CD4-positive, alpha-beta T cell (primary cell): ENCODE data around the gene EGFR. TPM values are rescaled to one million over a fixed set of nuclear protein-coding genes. Genes with fewer than 3 reads are reported as not detected.

ENCODE experiments used
- ATAC-seq: fragments of 200-7000 bp; cut with Tn5 transposase; one replicate; pipeline ENCODE4 v1.10.0; 2022; ENCODE audit warnings: mild to moderate bottlenecking; ENCODE audit not compliant: poor library complexity
- CTCF ChIA-PET: fragments of 350-600 bp; sonication (Branson Sonifier 250); formaldehyde crosslinking; loops from one replicate; lab custom pipeline; 2021; ENCODE audit warnings: antibody characterized with exemption, inconsistent platforms; lab: Charles Lee
- POLR2A ChIA-PET: fragments of 350-600 bp; sonication (Branson Sonifier 250); formaldehyde crosslinking; loops from one replicate; lab custom pipeline; 2021; ENCODE audit warnings: antibody characterized with exemption, inconsistent platforms; lab: Charles Lee
- DNase-seq, 14 experiments: peaks; one replicate each; pipeline ENCODE4 v3.0.0-alpha.2; 2013 to 2020; ENCODE audit warnings: mixed read lengths in 2 of 14
- H3K27ac ChIP-seq, 2 donors: one replicate each; pipeline versions ENCODE4 v1.5.1 to v1.7.0; 2013; ENCODE audit warnings: low read length in 2 of 2, low read depth in 1 of 2, mild to moderate bottlenecking in 1 of 2
- H3K27me3 ChIP-seq, 2 experiments: 1 replicate in 1 of 2; 2 replicates in 1 of 2; pipeline versions ENCODE4 v1.6.1 to v1.7.0; 2013; ENCODE audit warnings: low read length in 2 of 2, control low read depth in 1 of 2, mild to moderate bottlenecking in 1 of 2, moderate library complexity in 1 of 2; ENCODE audit not compliant: insufficient read depth in 2 of 2, control insufficient read depth in 1 of 2
- H3K36me3 ChIP-seq: one replicate; pipeline ENCODE4 v1.6.1; 2013; ENCODE audit warnings: low read length, control low read depth; ENCODE audit not compliant: insufficient read depth
- H3K4me1 ChIP-seq: one replicate; pipeline ENCODE4 v1.6.1; 2013; ENCODE audit warnings: low read length, control low read depth; ENCODE audit not compliant: insufficient read depth
- H3K4me3 ChIP-seq: one replicate; pipeline ENCODE4 v1.5.1; 2013; ENCODE audit warnings: mild to moderate bottlenecking, low read length, moderate library complexity
- H3K9me3 ChIP-seq, 2 experiments: 1 replicate in 1 of 2; 2 replicates in 1 of 2; pipeline versions ENCODE4 v1.6.1 to v1.7.0; 2013; ENCODE audit warnings: low read length in 2 of 2, mild to moderate bottlenecking in 2 of 2, control low read depth in 1 of 2, moderate library complexity in 1 of 2; ENCODE audit not compliant: control insufficient read depth in 1 of 2, insufficient read depth in 1 of 2
- H3K27ac Mint-ChIP-seq: one replicate; pipeline ENCODE4 v1.8.0; 2020; ENCODE audit warnings: mixed read lengths
- H3K27me3 Mint-ChIP-seq: one replicate; pipeline ENCODE4 v1.8.0; 2021; ENCODE audit warnings: mixed read lengths
- H3K36me3 Mint-ChIP-seq: one replicate; pipeline ENCODE4 v1.8.0; 2021; ENCODE audit warnings: low read depth, mixed read lengths
- H3K4me1 Mint-ChIP-seq: one replicate; pipeline ENCODE4 v1.8.0; 2021; ENCODE audit warnings: low read depth, mixed read lengths
- H3K4me3 Mint-ChIP-seq: one replicate; pipeline ENCODE4 v1.8.0; 2020; ENCODE audit warnings: mild to moderate bottlenecking, mixed read lengths
- H3K9me3 Mint-ChIP-seq: one replicate; pipeline ENCODE4 v1.8.0; 2020; ENCODE audit warnings: mixed read lengths
- CTCF ChIP-seq: fragments of 200-600 bp; IDR thresholded peaks from one replicate; pipeline ENCODE4 v1.8.0; 2022; ENCODE audit warnings: antibody characterized with exemption, mild to moderate bottlenecking
- intact Hi-C, 2 experiments: fragments of 100-400 bp; cut with DNase I in 1 of 2; cut with micrococcal nuclease in 1 of 2; formaldehyde crosslinking; loops; one replicate each; pipeline versions ENCODE4 v1.15.1 to v1.9.0; 2023 to 2025; cut with DNase I, micrococcal nuclease
- total RNA-seq, 174 experiments: library from RNA in 2 of 174; stranded (reverse) in 2 of 174; gene quantifications; one replicate each; pipeline ENCODE4 v1.2.3 and lab custom pipeline; 2021 to 2026

EGFR gene
- total RNA-seq, 2 experiments from 2014 or later: not detected

GRCh38 chr7:55092975-55093373, 74.2 kb downstream of the EGFR start:
- ChIA-PET POLR2A (no interaction called here), CTCF (no interaction called here)
- Mint-ChIP-seq H3K27me3 (peaks cover 10% of the 10 kb centered on the region), H3K4me3 (no peak overlapping the region), H3K36me3 (no peaks in the 10 kb centered on the region), H3K9me3 (no peaks in the 10 kb centered on the region), H3K27ac (no peak overlapping the region), H3K4me1 (no peaks in the 10 kb centered on the region)
- no peak overlapping the region for H3K4me3 ChIP-seq
- no peak overlapping the region for H3K27ac ChIP-seq
- no peaks in the 10 kb centered on the region for H3K4me1 ChIP-seq
- no peaks in the 10 kb centered on the region for H3K9me3 ChIP-seq
- no peaks in the 10 kb centered on the region for H3K36me3 ChIP-seq
- no peak for TF ChIP-seq CTCF
- DNase-seq: no peak
- H3K27me3 ChIP-seq: peaks cover 3 to 4% of the 10 kb centered on the region in 2 experiments
- ATAC-seq: no peak
- intact Hi-C loops: no loop called here

- Mint-ChIP-seq H3K4me1 (no peaks in the 10 kb centered on the region), H3K4me3 (no peak overlapping the region), H3K27me3 (peaks cover 10% of the 10 kb centered on the region), H3K36me3 (no peaks in the 10 kb centered on the region), H3K27ac (no peak overlapping the region), H3K9me3 (no peaks in the 10 kb centered on the region)
- no peak for DNase-seq
- no peak overlapping the region for H3K27ac ChIP-seq
- no peaks in the 10 kb centered on the region for H3K36me3 ChIP-seq
- CTCF ChIA-PET: no interaction called here
- no peak for TF ChIP-seq CTCF
- peaks cover 3 to 4% of the 10 kb centered on the region in 2 experiments for H3K27me3 ChIP-seq
- no peak for ATAC-seq
- H3K4me1 ChIP-seq: no peaks in the 10 kb centered on the region
- POLR2A ChIA-PET: no interaction called here
- H3K9me3 ChIP-seq: no peaks in the 10 kb centered on the region
- no peak overlapping the region for H3K4me3 ChIP-seq
- intact Hi-C loops: no loop called here
Measured at GRCh38 chr7:55093674-55094073, 74.9 kb downstream of the EGFR start.

- no peaks in the 10 kb centered on the region for H3K4me1 ChIP-seq
- H3K9me3 ChIP-seq: no peaks in the 10 kb centered on the region
- DNase-seq (no peak), ATAC-seq (no peak)
- CTCF ChIA-PET: no interaction called here
- Mint-ChIP-seq H3K9me3 (no peaks in the 10 kb centered on the region), H3K4me3 (no peak overlapping the region), H3K4me1 (no peaks in the 10 kb centered on the region), H3K36me3 (no peaks in the 10 kb centered on the region), H3K27ac (no peak overlapping the region), H3K27me3 (peaks cover 14% of the 10 kb centered on the region)
- no peak overlapping the region for H3K4me3 ChIP-seq
- intact Hi-C loops: no loop called here
- no peak for TF ChIP-seq CTCF
- peaks cover 4 to 7% of the 10 kb centered on the region in 2 experiments for H3K27me3 ChIP-seq
- H3K36me3 ChIP-seq: no peaks in the 10 kb centered on the region
- H3K27ac ChIP-seq: no peak overlapping the region
- POLR2A ChIA-PET: no interaction called here
Measured at GRCh38 chr7:55094092-55094690, 75.4 kb downstream of the EGFR start.
